K562 (cell line): Measurements from ENCODE around the gene LRRC43. TPM values are rescaled to one million over a fixed set of nuclear protein-coding genes. Genes with fewer than 3 reads are reported as not detected.

Experiments
- ATAC-seq: fragments of 200-7000 bp; cut with Tn5 transposase; 3 replicates; pipeline ENCODE4 v1.9.1; 2020; ENCODE audit warnings: moderate library complexity
- BruUV-seq: library from RNA; stranded (reverse); fragments of 400-500 nt; replicated peaks from 2 replicates; lab custom pipeline; 2021; lab: Mats Ljungman, UMichigan
- CTCF ChIA-PET: fragments of 300-600 bp; formaldehyde crosslinking; extraction: SDS; loops from one replicate; lab custom pipeline; 2021; ENCODE audit warnings: low intra/inter-chr PET ratio; lab: Yijun Ruan, JAX
- POLR2A ChIA-PET: fragments of 300-600, 350-650 bp; sonication (Branson Sonifier 250); formaldehyde crosslinking; extraction: SDS; loops from one replicate; lab custom pipeline; 2021; ENCODE audit warnings: antibody characterized with exemption, inconsistent platforms; lab: Yijun Ruan, JAX
- DNase-seq, 4 experiments: peaks; one replicate each; pipeline versions ENCODE4 v3.0.0 to v3.0.0-alpha.2; 2011 to 2018; ENCODE audit warnings: low spot score in 3 of 4, mixed read lengths in 3 of 4; ENCODE audit errors: extremely low read depth in 1 of 4
- FAIRE-seq: peaks from 2 replicates; lab custom pipeline; 2011; peaks lifted over from hg19 to GRCh38; lab: Jason Lieb, UNC
- H2AFZ ChIP-seq: 2 replicates; pipeline ENCODE4 v1.6.0; 2011; ENCODE audit warnings: low read depth, low read length, control low read depth, inconsistent platforms
- H3K27ac ChIP-seq: fragments of 200-600 bp; 3 replicates; pipeline ENCODE4 v1.8.0; 2011; ENCODE audit warnings: low read depth, mild to moderate bottlenecking, control low read depth, inconsistent platforms, low read length, moderate library complexity, mixed read lengths; ENCODE audit errors: extremely low read depth
- H3K27me3 ChIP-seq, 2 experiments: fragments of 300-600 bp in 1 of 2; 2 replicates in 1 of 2; 3 replicates in 1 of 2; pipeline versions ENCODE4 v1.6.0 to v1.8.0; 2011; ENCODE audit warnings: inconsistent platforms in 2 of 2, low read length in 2 of 2, mild to moderate bottlenecking in 1 of 2, mixed read lengths in 1 of 2, moderate library complexity in 1 of 2; ENCODE audit not compliant: control insufficient read depth in 2 of 2, insufficient read depth in 2 of 2
- H3K36me3 ChIP-seq: fragments of 300-600 bp; 3 replicates; pipeline ENCODE4 v1.8.0; 2011; ENCODE audit warnings: mild to moderate bottlenecking, low read length, inconsistent platforms; ENCODE audit not compliant: control insufficient read depth, insufficient read depth
- H3K4me1 ChIP-seq, 2 experiments: fragments of 200-600 bp in 1 of 2; replicated peaks in 1 of 2; 2 replicates in 1 of 2; 3 replicates in 1 of 2; pipeline versions ENCODE4 v1.5.1 to v1.8.0; 2011; ENCODE audit warnings: inconsistent platforms in 2 of 2, low read length in 2 of 2, mild to moderate bottlenecking in 1 of 2, mixed read lengths in 1 of 2, moderate library complexity in 1 of 2; ENCODE audit not compliant: control insufficient read depth in 2 of 2, insufficient read depth in 2 of 2
- H3K4me2 ChIP-seq: 2 replicates; pipeline ENCODE4 v1.6.1; 2011; ENCODE audit warnings: low read length, control low read depth, inconsistent platforms, mixed read lengths; ENCODE audit not compliant: insufficient read depth
- H3K4me3 ChIP-seq: fragments of 200-600 bp; sonication (generic), shearing (Covaris generic); 2 replicates; pipeline ENCODE4 v1.5.1; 2016; ENCODE audit warnings: control low read depth, inconsistent platforms
- H3K79me2 ChIP-seq: fragments of 200-600 bp; 3 replicates; pipeline ENCODE4 v1.8.0; 2011; ENCODE audit warnings: low read length, inconsistent platforms; ENCODE audit not compliant: control insufficient read depth, insufficient read depth
- H3K9ac ChIP-seq, 2 experiments: 2 replicates each; pipeline versions ENCODE4 v1.6.0 to v1.6.1; 2011; ENCODE audit warnings: low read depth in 2 of 2, low read length in 2 of 2, control low read depth in 1 of 2, inconsistent platforms in 1 of 2, mild to moderate bottlenecking in 1 of 2, mixed read lengths in 1 of 2; ENCODE audit not compliant: insufficient read depth in 1 of 2
- H3K9me1 ChIP-seq: one replicate; pipeline ENCODE4 v1.6.0; 2011; ENCODE audit warnings: inconsistent platforms, mild to moderate bottlenecking, low read length, moderate library complexity; ENCODE audit not compliant: control insufficient read depth, insufficient read depth
- H3K9me3 ChIP-seq: replicated peaks from 2 replicates; pipeline ENCODE4 v1.5.1; 2011; ENCODE audit warnings: low read depth, low read length, inconsistent platforms; ENCODE audit not compliant: control insufficient read depth, insufficient read depth
- H4K20me1 ChIP-seq: replicated peaks from 2 replicates; pipeline ENCODE4 v1.6.1; 2011; ENCODE audit warnings: low read length, inconsistent platforms, mixed read lengths; ENCODE audit not compliant: control insufficient read depth, insufficient read depth
- CHCHD3 ChIP-seq: fragments of 250-450 bp; sonication (Bioruptor Pico); IDR thresholded peaks from 2 replicates; pipeline ENCODE4 v2.1.2; 2022; ENCODE audit warnings: mild to moderate bottlenecking
- KHSRP ChIP-seq: fragments of 450-650 bp; IDR thresholded peaks from 2 replicates; pipeline ENCODE4 v1.6.1; 2017
- PHF8 ChIP-seq: fragments of 200-600 bp; sonication (generic); IDR thresholded peaks from 2 replicates; pipeline ENCODE4 v1.6.1; 2012; ENCODE audit warnings: mixed run types, mild to moderate bottlenecking, inconsistent platforms, low read length, moderate library complexity, borderline replicate concordance
- RFX1 ChIP-seq: fragments of 450-650 bp; IDR thresholded peaks from 2 replicates; pipeline ENCODE4 v1.6.1; 2016; ENCODE audit warnings: mild to moderate bottlenecking, moderate library complexity
- USF2 ChIP-seq: sonication (generic); formaldehyde crosslinking; IDR thresholded peaks from 2 replicates; pipeline ENCODE4 v1.5.0; 2020; ENCODE audit warnings: missing genetic modification reagents
- ZBTB33 ChIP-seq: sonication (generic); formaldehyde crosslinking; IDR thresholded peaks from 2 replicates; pipeline ENCODE4 v1.8.1; 2023; ENCODE audit warnings: mild to moderate bottlenecking, missing genetic modification reagents
- WGBS: fragments of 100-300 bp; shearing (Covaris generic); methylation state at CpG from one replicate; pipeline ENCODE4 v1.1.6; 2016; ENCODE audit warnings: low coverage, mixed read lengths; ENCODE audit not compliant: insufficient coverage; ENCODE audit errors: missing lambda C conversion rate; 5-methylcytosine and 5-hydroxymethylcytosine counted together
- in situ Hi-C: fragments of 300-500 bp; cut with MboI; formaldehyde crosslinking; loops from 4 replicates; pipeline ENCODE4 v1.15.0; 2018; ENCODE audit warnings: inconsistent platforms, mixed read lengths
- intact Hi-C: fragments of 100-400 bp; cut with micrococcal nuclease; formaldehyde crosslinking; loops from 2 replicates; pipeline ENCODE4 v1.14.2; 2022
- polyA plus RNA-seq, 8 experiments: library from polyadenylated mRNA; depleted of rRNA in 4 of 8; stranded (reverse) in 5 of 8; unstranded in 3 of 8; fragments of >200 nt; fragmentation: Nextera tagmentation in 2 of 8; fragmentation: Illumina TruSeq in 1 of 8; extraction: Ambion mirVana in 2 of 8; extraction: Trizol in 1 of 8; gene quantifications; 2 replicates each; pipeline versions ENCODE4 v1.2.1 to v1.2.3, GENCODE V29; 2011 to 2014; ENCODE audit warnings: inconsistent platforms in 1 of 8, missing spikeins in 1 of 8
- total RNA-seq, 7 experiments: library from RNA; depleted of rRNA in 6 of 7; stranded (reverse); fragments of >200 nt in 6 of 7; fragmentation: Illumina TruSeq in 2 of 7; extraction: Trizol in 2 of 7; gene quantifications; 2 replicates each; pipeline versions ENCODE4 v1.2.1 to v1.2.3, GENCODE V29; 2011 to 2021; ENCODE audit warnings: low replicate concordance in 1 of 7

Gene LRRC43
- total and polyA plus RNA-seq, 9 of the 15 experiments (the other 6 are each of a cell fraction or from before 2014, with no cell fraction given) = 0.19 TPM; not detected in 8

GRCh38 chr12:122230798-122231197 lies 47.9 kb downstream of the LRRC43 start:
- 27% methylated on average over 6 of the region's 6 CpGs for WGBS
- ChIA-PET CTCF (no interaction called here), POLR2A (interaction anchor here (0.6 to 1.2 kb wide), 3 partner anchors 9 to 678 kb away, joined by 3 to 5 read pairs (median 4); no protein-coding TSS in a partner anchor)
- BruUV-seq = no TSS peak
- DNase-seq (no peak), ATAC-seq (no peak), FAIRE-seq (no peak)
- in situ Hi-C loops (no loop called here), intact Hi-C loops (no loop called here)
- Histone ChIP-seq H3K4me2 (no peak overlapping the region), H3K9ac (no peak overlapping the region), H3K27me3 (no peaks in the 10 kb centered on the region), H3K9me1 (no peaks in the 10 kb centered on the region), H3K27ac (no peak overlapping the region), H3K4me1 (peaks cover 6 to 13% of the 10 kb centered on the region in 2 experiments; a peak in 4 of 5 replicates), H3K79me2 (no peaks in the 10 kb centered on the region; the same call in 2 of the 3 replicates), H3K9me3 (no peaks in the 10 kb centered on the region), H3K4me3 (no peak overlapping the region), H3K36me3 (peaks cover 28% of the 10 kb centered on the region), H2AFZ (no peak overlapping the region), H4K20me1 (0 out of 2 replicates have a peak, but pooled peaks cover under 1% of the 10 kb centered on the region)
- no peak for TF ChIP-seq KHSRP
- 0 out of 2 replicates have a peak, but pooled peaks have one; percentile 6 for TF ChIP-seq USF2 (CRISPR knock-in tag)
- no peak for TF ChIP-seq PHF8
- peak; percentile 89 for TF ChIP-seq RFX1
- no peak for TF ChIP-seq CHCHD3 (CRISPR knock-in tag)
- no peak for TF ChIP-seq ZBTB33
